Activated CD8-positive, alpha-beta memory T cell treated with anti-CD3 and anti-CD28 coated beads, Interleukin-2, amount 50 U/mL, for 1 hour (primary cell): ENCODE data around the gene FSD1L.
"Not testable (repeated sequence)": the region's sequence is repeated elsewhere in the genome, so short reads cannot be mapped to it uniquely, and the experiment has no call there.

Experiments used
- DNase-seq: peaks from one replicate; pipeline ENCODE4 v3.0.0-alpha.2; 2020; ENCODE audit errors: extremely low read depth

Gene FSD1L

GRCh38 chr9:105485131-105485530 is 37.3 kb downstream of the FSD1L start:
- DNase-seq: no peak

GRCh38 chr9:105496826-105497225 is 49.0 kb downstream of the FSD1L start:
- DNase-seq: no peak

GRCh38 chr9:105497704-105498103 is 49.9 kb downstream of the FSD1L start:
- no peak for DNase-seq

- no peak for DNase-seq
These were observed 52.4 kb downstream of the FSD1L start for GRCh38 chr9:105500108-105500766.

GRCh38 chr9:105501414-105501813 is 53.6 kb downstream of the FSD1L start:
- DNase-seq: no peak

- DNase-seq: no peak
These were observed 54.4 kb downstream of the FSD1L start for GRCh38 chr9:105502276-105502675.

- DNase-seq: no peak
These were observed 56.0 kb downstream of the FSD1L start for GRCh38 chr9:105503881-105504280.

GRCh38 chr9:105507096-105507790 is 59.4 kb downstream of the FSD1L start:
- DNase-seq: no peak

GRCh38 chr9:105508530-105508929 is 60.7 kb downstream of the FSD1L start:
- DNase-seq: no peak

GRCh38 chr9:105510024-105510423 is 62.2 kb downstream of the FSD1L start:
- no peak for DNase-seq

GRCh38 chr9:105511446-105511845 is 63.6 kb downstream of the FSD1L start:
- DNase-seq: no peak

- DNase-seq: no peak
These were observed 68.1 kb downstream of the FSD1L start for GRCh38 chr9:105515811-105516413.

- peak; percentile 1 for DNase-seq
These were observed 72.0 kb downstream of the FSD1L start for GRCh38 chr9:105519710-105520369.

- not testable (repeated sequence) for DNase-seq
These were observed 73.2 kb downstream of the FSD1L start for GRCh38 chr9:105520992-105521391.

GRCh38 chr9:105522618-105523385 is 75.0 kb downstream of the FSD1L start:
- DNase-seq: not testable (repeated sequence)

- no peak for DNase-seq
These were observed 83.7 kb downstream of the FSD1L start for GRCh38 chr9:105531530-105531929.

GRCh38 chr9:105535920-105536668 is 88.3 kb downstream of the FSD1L start:
- no peak for DNase-seq

GRCh38 chr9:105539452-105539851 is 91.6 kb downstream of the FSD1L start:
- no peak for DNase-seq

- no peak for DNase-seq
These were observed 94.0 kb downstream of the FSD1L start for GRCh38 chr9:105541838-105542237.

- DNase-seq: no peak
These were observed 106.2 kb downstream of the FSD1L start for GRCh38 chr9:105554042-105554441.
